GM12891 (cell line): ENCODE measurements around the gene CACYBP.

ENCODE experiments used
- DNase-seq: peaks from one replicate; pipeline ENCODE4 v3.0.0; 2011; ENCODE audit warnings: low spot score; ENCODE audit not compliant: insufficient read length
- FAIRE-seq: peaks from 2 replicates; lab custom pipeline; 2011; peaks lifted over from hg19 to GRCh38; lab: Jason Lieb, UNC
- PAX5 ChIP-seq: IDR thresholded peaks from 2 replicates; pipeline ENCODE4 v1.6.1; 2011; ENCODE audit warnings: low read length, moderate library complexity, mild to moderate bottlenecking; ENCODE audit not compliant: insufficient read depth, severe bottlenecking
- POLR2A ChIP-seq: IDR thresholded peaks from 2 replicates; pipeline ENCODE4 v1.6.1; 2011; ENCODE audit warnings: low read depth, low read length, control low read depth
- POLR2AphosphoS5 ChIP-seq: IDR thresholded peaks from 2 replicates; pipeline ENCODE4 v1.6.1; 2011; ENCODE audit warnings: low read depth, low read length, control low read depth
- POU2F2 ChIP-seq: IDR thresholded peaks from 2 replicates; pipeline ENCODE4 v1.6.1; 2011; ENCODE audit warnings: low read depth, mild to moderate bottlenecking, control low read depth, low read length, moderate library complexity
- SPI1 ChIP-seq: IDR thresholded peaks from 2 replicates; pipeline ENCODE4 v1.6.1; 2011; ENCODE audit warnings: low read depth, low read length, control low read depth
- TAF1 ChIP-seq: IDR thresholded peaks from 2 replicates; pipeline ENCODE4 v1.6.1; 2011; ENCODE audit warnings: low read depth, low read length, control low read depth

Gene CACYBP

DNA sequence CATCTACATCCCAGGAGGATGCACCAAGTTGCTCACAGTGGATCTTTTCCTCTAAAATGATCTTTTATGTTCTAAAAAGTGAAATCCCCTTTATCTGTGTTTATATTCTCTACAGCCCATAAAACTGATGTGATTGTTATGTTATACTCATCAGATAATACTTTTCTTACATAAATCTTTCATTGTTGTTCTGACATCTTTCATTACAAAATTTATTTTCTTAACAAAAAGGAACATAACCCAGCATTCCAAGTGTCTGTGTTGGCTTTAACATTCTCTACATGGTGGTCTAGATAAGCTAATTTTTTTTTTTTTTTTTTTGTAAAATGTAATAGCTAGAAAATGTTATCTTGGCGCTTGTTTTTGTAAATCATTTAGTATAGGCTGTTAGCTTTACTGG, 8.3 kb upstream of the CACYBP start:
- no peak for FAIRE-seq
- TF ChIP-seq SPI1 (no peak), PAX5 (no peak), POU2F2 (no peak), TAF1 (no peak), POLR2A (no peak), POLR2AphosphoS5 (no peak)
- DNase-seq, result no peak

- no peak for TF ChIP-seq TAF1
- TF ChIP-seq POLR2A, result no peak
- no peak for TF ChIP-seq PAX5
- no peak for TF ChIP-seq POLR2AphosphoS5
- no peak for TF ChIP-seq POU2F2
- TF ChIP-seq SPI1, result no peak
- FAIRE-seq (no peak), DNase-seq (no peak)
Measured at GRCh38 chr1:174995121-174995520, 4.6 kb upstream of the CACYBP start.

GRCh38 chr1:174995916-174996315, 3.8 kb upstream of the CACYBP start:
- DNase-seq, result no peak
- no peak for FAIRE-seq
- TF ChIP-seq PAX5 (no peak), POU2F2 (no peak), TAF1 (no peak), SPI1 (no peak), POLR2AphosphoS5 (no peak), POLR2A (no peak)

- no peak for FAIRE-seq
- DNase-seq, result no peak
- TF ChIP-seq POLR2A (no peak), POU2F2 (no peak), SPI1 (no peak), POLR2AphosphoS5 (no peak), TAF1 (no peak), PAX5 (no peak)
Measured at GRCh38 chr1:174996476-174996875, 3.3 kb upstream of the CACYBP start.

GRCh38 chr1:174997041-174997440, 2.7 kb upstream of the CACYBP start:
- FAIRE-seq (no peak), DNase-seq (no peak)
- TF ChIP-seq TAF1 (no peak), POLR2AphosphoS5 (no peak), POU2F2 (no peak), PAX5 (no peak), SPI1 (no peak), POLR2A (no peak)

- DNase-seq, result no peak
- no peak for TF ChIP-seq POLR2AphosphoS5
- FAIRE-seq, result no peak
Measured at GRCh38 chr1:174998569-174999215, 1.1 kb upstream of the CACYBP start.

GRCh38 chr1:174999216-174999935, 371 bp upstream of the CACYBP start:
- TF ChIP-seq POLR2AphosphoS5 (peak; percentile 98), TAF1 (peak; percentile 84), POU2F2 (peak; percentile 35; the same call in 1 of the 2 replicates), SPI1 (no peak), PAX5 (peak; percentile 45), POLR2A (peak; percentile 96)
- FAIRE-seq (peak; percentile 98), DNase-seq (peak; percentile 32)

DNA sequence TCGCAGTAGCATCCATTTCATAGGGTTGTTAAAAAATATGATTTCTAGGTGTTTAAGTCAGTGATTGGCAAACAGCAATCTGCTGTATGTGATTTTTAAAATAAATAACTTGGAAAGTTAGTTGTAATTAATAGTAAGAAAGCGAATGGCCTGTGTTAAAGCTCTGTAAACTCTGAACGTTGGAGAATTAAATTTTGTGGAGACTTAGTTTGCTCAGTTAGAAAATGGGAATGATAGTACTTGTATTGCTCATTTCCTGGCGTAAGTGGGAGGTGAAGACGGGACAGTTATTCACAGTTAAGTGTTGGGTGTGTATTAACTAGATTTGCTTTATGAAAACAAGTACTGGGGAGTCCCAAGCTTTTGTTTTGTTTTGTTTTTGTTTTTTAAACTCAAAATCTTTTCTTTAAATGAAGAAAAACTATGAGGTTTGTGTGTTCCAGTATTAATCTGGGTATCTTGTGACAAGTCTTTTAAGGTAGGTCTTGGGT, 995 bp downstream of the CACYBP start:
- no peak for FAIRE-seq
- TF ChIP-seq POU2F2 (no peak), SPI1 (no peak), POLR2A (no peak), POLR2AphosphoS5 (no peak), PAX5 (no peak), TAF1 (no peak)
- DNase-seq, result no peak

DNA sequence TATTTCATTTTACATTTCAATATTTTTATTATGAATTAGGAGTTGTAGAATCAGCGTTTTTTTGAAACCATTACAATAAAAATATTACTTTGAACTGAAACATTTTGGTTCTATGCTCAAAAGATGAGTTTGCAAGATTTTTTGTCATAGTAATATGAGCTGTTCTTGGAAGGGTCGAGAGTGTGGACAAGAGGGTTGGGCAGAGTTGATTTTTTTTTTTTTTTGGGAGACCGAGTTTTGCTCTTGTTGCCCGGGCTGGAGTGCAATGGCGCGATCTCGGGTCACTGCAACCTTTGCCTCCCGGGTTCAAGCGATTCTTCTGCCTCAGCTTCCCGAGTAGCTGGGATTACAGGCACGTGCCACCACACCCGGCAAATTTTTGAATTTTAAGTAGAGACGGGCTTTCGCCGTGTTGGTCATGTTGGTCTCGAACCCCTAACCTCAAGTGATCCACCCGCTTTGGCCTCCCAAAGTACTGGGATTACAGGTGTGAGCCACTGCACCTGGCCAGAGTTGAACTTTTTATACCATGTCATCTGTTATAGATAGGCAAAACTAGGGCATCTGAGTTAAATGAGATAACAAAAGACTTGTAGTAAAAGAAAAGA, 3.3 kb downstream of the CACYBP start:
- no peak for TF ChIP-seq SPI1
- TF ChIP-seq PAX5, result no peak
- DNase-seq, result no peak
- no peak for FAIRE-seq
